Spinal cord (tissue), 10 donors: ENCODE data around the gene GPC6. TPM values are rescaled to one million over a fixed set of nuclear protein-coding genes. Genes with fewer than 3 reads are reported as not detected.
A peak's percentile ranks its signal among the peaks of the same experiment; 100 is the strongest.

Experiments used
- DNase-seq, 6 donors: peaks; one replicate each; pipeline versions ENCODE4 v3.0.0 to v3.0.0-alpha.2; 2013 to 2015; ENCODE audit warnings: low spot score in 6 of 6, low read depth in 4 of 6
- H3K27ac ChIP-seq: one replicate; pipeline ENCODE4 v1.5.1; 2013; ENCODE audit warnings: low read depth, low read length, control low read depth
- H3K27me3 ChIP-seq: one replicate; pipeline ENCODE4 v1.6.1; 2013; ENCODE audit warnings: low read length; ENCODE audit not compliant: control insufficient read depth, insufficient read depth
- H3K36me3 ChIP-seq: one replicate; pipeline ENCODE4 v1.6.1; 2013; ENCODE audit warnings: low read length; ENCODE audit not compliant: control insufficient read depth, insufficient read depth
- H3K4me1 ChIP-seq: one replicate; pipeline ENCODE4 v1.6.1; 2013; ENCODE audit warnings: low read length; ENCODE audit not compliant: control insufficient read depth, insufficient read depth
- H3K4me3 ChIP-seq: one replicate; pipeline ENCODE4 v1.5.1; 2013; ENCODE audit warnings: low read depth, low read length, control low read depth
- H3K9me3 ChIP-seq: one replicate; pipeline ENCODE4 v1.6.1; 2013; ENCODE audit warnings: low read length; ENCODE audit not compliant: control insufficient read depth, insufficient read depth
- WGBS: methylation state at CpG from one replicate; pipeline ENCODE4 v1.1.5; 2013; ENCODE audit warnings: missing lambda C conversion rate; ENCODE audit not compliant: insufficient coverage; 5-methylcytosine and 5-hydroxymethylcytosine counted together
- polyA plus RNA-seq, 2 donors: library from polyadenylated mRNA; unstranded; fragments of 120-200 nt; gene quantifications; one replicate each; pipeline ENCODE4 v1.2.1, GENCODE V29; 2013; ENCODE audit not compliant: insufficient read length in 2 of 2
- total RNA-seq, 2 donors: library from RNA; depleted of rRNA in 1 of 2; stranded (reverse); fragments of 120-200 nt in 1 of 2; fragments of >200 nt in 1 of 2; gene quantifications; one replicate each; pipeline versions ENCODE4 v1.2.3 to v1.2.4, GENCODE V29; 2013 to 2014
- donor health status: healthy.

The GPC6 gene
- total and polyA plus RNA-seq, 4 donors: 19.8 to 109 (median 46.0) TPM

DNA sequence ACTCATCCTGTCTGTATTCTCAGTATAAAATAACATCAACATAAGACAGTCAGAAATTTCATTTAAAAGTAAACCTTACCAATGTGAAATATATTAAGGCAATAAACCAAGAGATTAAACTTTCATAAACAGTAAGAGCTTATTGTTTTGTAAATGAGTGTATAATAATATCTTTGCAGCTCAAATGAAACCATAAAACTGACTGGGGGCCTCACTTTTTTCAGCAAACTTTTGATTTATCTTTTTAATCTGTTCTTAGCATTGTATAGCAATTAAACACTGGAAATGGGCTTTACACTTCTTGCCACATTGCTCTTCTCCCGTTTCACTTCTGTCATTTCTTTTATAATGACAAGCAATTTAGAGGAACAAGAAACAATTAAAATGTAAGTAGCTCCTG is 580.3 kb downstream of the GPC6 start:
- H3K4me3 ChIP-seq: no peak overlapping the region
- no peaks in the 10 kb centered on the region for H3K27me3 ChIP-seq
- H3K36me3 ChIP-seq: no peaks in the 10 kb centered on the region
- no CpG with 5 or more reads among the region's 1 CpG for WGBS
- no peaks in the 10 kb centered on the region for H3K9me3 ChIP-seq
- peak in 2 of 6 donors; percentile 21 to 89 for DNase-seq
- no peaks in the 10 kb centered on the region for H3K4me1 ChIP-seq
- H3K27ac ChIP-seq: no peak overlapping the region

DNA sequence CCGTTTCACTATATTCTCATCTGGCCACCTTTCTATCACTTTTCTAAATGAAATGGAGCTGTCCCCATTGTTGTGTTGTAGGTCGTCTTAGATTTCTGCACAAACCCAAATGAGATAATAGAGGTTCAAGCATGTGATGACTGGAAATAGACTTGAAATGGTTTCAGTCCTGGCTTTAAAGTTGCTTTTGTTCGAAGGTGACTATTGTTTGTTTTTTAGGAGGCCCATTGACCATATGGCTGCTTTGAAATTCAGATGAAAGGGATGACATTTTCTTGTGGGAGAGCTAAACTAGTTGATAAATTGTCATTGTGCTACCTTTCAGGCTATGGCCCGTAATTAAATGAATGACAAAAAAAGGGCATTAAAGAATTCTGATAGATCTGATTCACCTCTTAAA is 583.7 kb downstream of the GPC6 start:
- H3K27ac ChIP-seq: no peak overlapping the region
- no peaks in the 10 kb centered on the region for H3K4me1 ChIP-seq
- WGBS: 5% methylated on average over 2 of the region's 4 CpGs
- no peak for DNase-seq
- no peaks in the 10 kb centered on the region for H3K36me3 ChIP-seq
- H3K4me3 ChIP-seq: no peak overlapping the region
- no peaks in the 10 kb centered on the region for H3K27me3 ChIP-seq
- no peaks in the 10 kb centered on the region for H3K9me3 ChIP-seq

DNA sequence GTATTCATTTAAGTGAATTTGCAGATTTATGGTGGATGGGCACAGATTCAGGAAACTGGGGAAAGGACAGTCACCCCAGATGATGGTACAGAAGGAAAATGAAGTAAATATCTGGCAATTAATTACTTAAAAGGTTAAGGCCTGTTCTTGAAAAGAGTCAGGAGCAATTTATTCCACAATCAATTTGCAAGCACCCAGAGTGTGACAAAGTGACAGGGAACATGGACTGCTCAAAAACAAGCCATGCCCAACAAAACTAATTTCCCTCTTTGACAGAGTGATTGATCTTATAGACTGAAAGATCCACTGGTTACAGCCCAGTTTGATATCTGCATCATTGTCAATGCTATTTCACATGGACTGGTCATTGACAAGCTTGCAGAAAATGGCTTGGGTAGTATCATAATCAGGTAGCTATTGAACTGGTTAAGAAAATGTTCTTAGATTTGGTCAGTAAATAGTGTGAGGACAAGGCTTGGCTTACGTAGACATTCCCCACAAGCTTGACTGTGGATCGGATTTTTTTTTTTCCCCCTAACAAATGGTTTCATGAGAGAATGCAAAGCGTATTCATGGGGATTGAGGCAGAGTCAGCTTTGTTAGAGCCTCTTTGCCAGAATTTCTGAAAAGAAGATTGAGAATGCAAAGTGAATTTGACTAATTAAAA is 584.6 kb downstream of the GPC6 start:
- no CpG with 5 or more reads among the region's 3 CpGs for WGBS
- no peaks in the 10 kb centered on the region for H3K4me1 ChIP-seq

DNA sequence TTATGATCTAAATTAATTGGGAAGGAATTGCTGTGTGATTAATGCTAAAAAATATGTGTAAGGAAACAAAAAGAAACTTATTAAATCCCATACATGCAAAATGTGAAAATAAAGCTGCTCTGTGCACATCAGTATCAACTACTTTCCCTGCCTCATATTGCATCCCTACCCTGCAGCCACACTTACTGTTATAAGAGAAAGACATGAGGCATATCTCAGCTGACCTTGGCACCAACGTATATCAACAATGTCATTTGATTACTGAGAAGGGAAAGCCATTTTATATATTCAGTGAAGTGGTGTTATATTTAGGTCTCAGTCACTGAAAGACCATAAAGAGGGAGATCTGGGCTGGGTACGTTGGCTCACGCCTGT is 585.1 kb downstream of the GPC6 start:
- no peak overlapping the region for H3K4me3 ChIP-seq
- no peak overlapping the region for H3K27ac ChIP-seq
- H3K9me3 ChIP-seq: no peaks in the 10 kb centered on the region
- WGBS: no CpG with 5 or more reads among the region's 3 CpGs
- DNase-seq: no peak
- H3K4me1 ChIP-seq: no peaks in the 10 kb centered on the region
- H3K36me3 ChIP-seq: no peaks in the 10 kb centered on the region
- no peaks in the 10 kb centered on the region for H3K27me3 ChIP-seq

More for the DNA sequence above, 584.6 kb downstream of the GPC6 start:
- Histone ChIP-seq H3K27me3 (no peaks in the 10 kb centered on the region), H3K9me3 (no peaks in the 10 kb centered on the region), H3K4me3 (no peak overlapping the region), H3K36me3 (no peaks in the 10 kb centered on the region), H3K27ac (no peak overlapping the region)
- peak in 1 of 6 donors; percentile 35 for DNase-seq

DNA sequence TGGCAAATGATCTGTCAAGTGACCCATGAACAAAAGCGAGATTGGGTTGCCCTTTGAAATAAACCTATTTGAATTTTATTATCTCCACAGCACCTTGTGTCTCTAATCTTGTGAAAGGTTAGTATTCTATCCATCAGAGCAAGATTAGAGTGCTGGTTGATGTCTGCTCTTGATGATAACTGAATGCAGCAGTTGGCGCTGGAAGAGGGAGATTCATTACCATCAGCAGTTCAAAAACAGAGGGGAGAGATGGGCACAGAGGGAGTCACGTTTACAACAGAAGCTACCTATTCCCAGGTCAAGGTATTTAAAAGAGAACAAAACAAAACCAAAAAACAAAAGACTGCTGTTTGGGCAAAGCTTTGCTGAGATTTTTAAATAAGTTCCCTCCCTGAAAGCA is 588.1 kb downstream of the GPC6 start:
- Histone ChIP-seq H3K27ac (no peak overlapping the region), H3K36me3 (no peaks in the 10 kb centered on the region), H3K9me3 (no peaks in the 10 kb centered on the region), H3K27me3 (no peaks in the 10 kb centered on the region), H3K4me3 (no peak overlapping the region), H3K4me1 (no peaks in the 10 kb centered on the region)
- peak in 1 of 6 donors; percentile 32 for DNase-seq
- WGBS: no CpG with 5 or more reads among the region's 3 CpGs

DNA sequence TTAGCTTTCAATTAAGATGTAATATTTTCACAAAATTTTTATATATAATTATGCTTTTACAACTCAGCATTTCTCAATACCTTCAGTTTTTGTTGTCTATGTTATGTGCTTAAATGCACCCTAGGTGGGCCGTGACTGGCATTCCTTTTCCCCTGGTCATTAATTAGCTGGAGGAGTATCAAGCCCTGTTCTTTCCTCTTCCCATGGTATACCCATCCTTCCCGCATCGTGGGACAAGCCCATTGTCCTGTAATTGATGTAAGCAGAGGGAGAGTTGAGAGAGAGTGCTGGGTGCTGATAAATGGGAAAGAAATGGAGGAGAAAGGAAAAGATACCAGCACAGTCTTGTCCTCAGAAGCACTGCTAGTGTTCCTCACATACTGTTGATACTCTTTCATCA is 591.7 kb downstream of the GPC6 start:
- Histone ChIP-seq H3K36me3 (no peaks in the 10 kb centered on the region), H3K27me3 (no peaks in the 10 kb centered on the region), H3K9me3 (no peaks in the 10 kb centered on the region), H3K4me3 (no peak overlapping the region), H3K27ac (no peak overlapping the region), H3K4me1 (no peaks in the 10 kb centered on the region)
- WGBS: no CpG with 5 or more reads among the region's 3 CpGs
- no peak for DNase-seq

DNA sequence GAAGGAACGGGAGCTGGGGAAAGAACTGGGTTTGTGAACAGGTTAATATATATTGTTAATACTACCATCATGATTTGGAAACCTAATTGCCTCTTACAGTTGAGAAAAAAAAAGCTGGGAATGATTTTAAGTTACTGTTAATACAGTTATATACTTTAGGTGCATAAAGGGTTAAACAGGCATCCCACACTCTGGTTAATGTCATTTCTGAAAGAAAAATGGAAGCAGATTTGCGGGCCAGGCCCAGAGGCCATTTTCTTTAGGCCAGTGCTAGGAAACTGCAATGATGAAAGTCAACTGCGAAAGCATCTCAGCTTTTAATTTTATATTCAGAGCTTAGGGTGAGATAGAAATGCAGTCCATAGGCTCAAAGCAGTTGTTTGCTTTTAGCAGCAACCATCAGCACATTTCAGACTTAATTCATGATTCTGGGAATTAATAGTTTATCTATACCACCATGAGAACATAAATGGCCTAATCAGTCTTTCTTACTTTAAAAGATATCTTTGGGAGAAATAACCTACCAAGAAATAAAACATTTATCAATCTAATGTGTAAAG is 592.8 kb downstream of the GPC6 start:
- Histone ChIP-seq H3K9me3 (no peaks in the 10 kb centered on the region), H3K4me3 (no peak overlapping the region), H3K27me3 (no peaks in the 10 kb centered on the region), H3K4me1 (no peaks in the 10 kb centered on the region), H3K36me3 (no peaks in the 10 kb centered on the region), H3K27ac (no peak overlapping the region)
- WGBS: no CpG with 5 or more reads among the region's 3 CpGs
- DNase-seq: peak in 1 of 6 donors; percentile 63

DNA sequence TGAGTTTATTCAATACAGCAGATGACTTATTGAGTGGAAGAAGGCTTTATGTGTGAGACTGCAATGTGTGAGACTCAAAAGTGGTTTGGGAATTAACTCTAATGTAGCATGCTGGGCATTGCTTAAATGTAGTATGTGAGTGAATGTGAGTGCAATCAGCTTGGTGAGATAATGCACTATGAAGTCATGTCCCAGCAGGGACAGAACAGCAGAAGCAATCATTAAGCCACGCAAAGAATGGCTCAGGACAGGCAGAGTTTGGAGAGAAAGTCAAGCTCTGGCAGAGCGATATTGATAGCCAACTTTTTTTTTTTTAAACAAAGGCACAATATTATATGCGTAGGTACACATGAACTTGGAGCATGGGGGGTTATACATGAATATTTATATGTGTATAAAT is 597.7 kb downstream of the GPC6 start:
- DNase-seq: peak in 1 of 6 donors; percentile 61

DNA sequence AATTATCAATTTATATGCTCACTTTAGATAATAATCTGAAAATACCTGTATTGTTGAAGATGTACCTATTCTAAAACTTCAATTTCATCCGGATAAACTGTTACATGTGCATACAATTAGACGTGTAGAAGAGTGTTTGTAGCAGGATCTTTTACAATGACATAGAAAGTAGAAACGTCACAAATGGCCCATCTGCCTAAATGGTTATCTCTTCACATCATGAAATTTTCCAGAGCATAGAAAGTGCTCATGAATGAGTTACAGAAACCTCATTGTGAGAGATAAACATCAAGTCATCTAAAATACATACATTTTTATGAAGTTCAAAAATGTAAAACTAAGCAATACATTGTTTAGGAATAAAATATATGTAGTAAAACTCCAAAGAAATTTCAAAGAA is 607.4 kb downstream of the GPC6 start:
- DNase-seq: no peak
- no peaks in the 10 kb centered on the region for H3K36me3 ChIP-seq
- H3K27ac ChIP-seq: no peak overlapping the region
- no peaks in the 10 kb centered on the region for H3K27me3 ChIP-seq
- H3K4me1 ChIP-seq: no peaks in the 10 kb centered on the region
- WGBS: no CpG with 5 or more reads among the region's 3 CpGs
- no peaks in the 10 kb centered on the region for H3K9me3 ChIP-seq
- H3K4me3 ChIP-seq: no peak overlapping the region

More for the DNA sequence above, 597.7 kb downstream of the GPC6 start:
- Histone ChIP-seq H3K27me3 (no peaks in the 10 kb centered on the region), H3K36me3 (no peaks in the 10 kb centered on the region), H3K4me1 (no peaks in the 10 kb centered on the region), H3K9me3 (no peaks in the 10 kb centered on the region), H3K27ac (no peak overlapping the region), H3K4me3 (no peak overlapping the region)
- WGBS: no CpG with 5 or more reads among the region's 3 CpGs

DNA sequence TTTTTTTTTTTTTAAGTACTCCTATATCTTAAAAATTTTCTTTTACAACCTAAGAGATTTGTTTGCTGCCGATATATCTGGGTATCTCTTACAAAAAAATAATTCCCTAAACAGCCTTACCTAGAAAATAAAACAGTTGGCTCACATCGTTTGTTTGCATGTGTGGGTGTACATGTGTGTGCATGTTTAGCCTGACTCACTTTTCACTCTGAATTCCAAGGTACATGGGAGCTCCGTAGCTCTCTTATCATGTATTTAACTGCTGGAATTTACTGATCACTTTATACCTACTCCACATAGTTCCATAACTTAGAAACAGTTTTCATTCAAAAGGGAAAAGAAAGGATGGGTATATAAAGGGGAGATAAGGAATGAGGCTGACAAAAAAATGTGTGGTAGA is 616.5 kb downstream of the GPC6 start:
- Histone ChIP-seq H3K9me3 (no peaks in the 10 kb centered on the region), H3K27me3 (no peaks in the 10 kb centered on the region), H3K36me3 (no peaks in the 10 kb centered on the region), H3K4me3 (no peak overlapping the region), H3K27ac (no peak overlapping the region), H3K4me1 (no peaks in the 10 kb centered on the region)
- no CpG with 5 or more reads among the region's 3 CpGs for WGBS
- DNase-seq: no peak
